ENCODE measurements around the gene GARNL3.

The GARNL3 gene

DNA sequence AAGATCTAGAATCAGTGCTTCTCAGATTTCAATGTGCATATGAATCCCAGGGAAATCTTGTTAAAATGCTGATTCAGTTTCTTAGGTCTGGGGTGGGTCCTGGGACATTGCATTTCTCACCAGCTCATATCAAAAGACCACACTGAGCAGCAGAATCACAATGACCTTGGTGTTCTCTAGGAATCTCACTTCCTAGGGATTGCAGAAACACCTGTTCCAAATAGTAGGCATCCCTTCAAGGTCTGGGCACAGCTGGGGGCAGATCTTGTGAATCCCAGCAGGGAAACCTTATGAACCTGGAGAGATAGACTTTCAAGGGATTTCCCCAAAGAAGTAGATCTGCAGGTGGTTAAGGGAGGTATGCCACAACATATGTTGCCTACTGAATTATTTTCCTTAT, 8.9 kb upstream of the GARNL3 start:
- TF ChIP-seq, protein P1, sequence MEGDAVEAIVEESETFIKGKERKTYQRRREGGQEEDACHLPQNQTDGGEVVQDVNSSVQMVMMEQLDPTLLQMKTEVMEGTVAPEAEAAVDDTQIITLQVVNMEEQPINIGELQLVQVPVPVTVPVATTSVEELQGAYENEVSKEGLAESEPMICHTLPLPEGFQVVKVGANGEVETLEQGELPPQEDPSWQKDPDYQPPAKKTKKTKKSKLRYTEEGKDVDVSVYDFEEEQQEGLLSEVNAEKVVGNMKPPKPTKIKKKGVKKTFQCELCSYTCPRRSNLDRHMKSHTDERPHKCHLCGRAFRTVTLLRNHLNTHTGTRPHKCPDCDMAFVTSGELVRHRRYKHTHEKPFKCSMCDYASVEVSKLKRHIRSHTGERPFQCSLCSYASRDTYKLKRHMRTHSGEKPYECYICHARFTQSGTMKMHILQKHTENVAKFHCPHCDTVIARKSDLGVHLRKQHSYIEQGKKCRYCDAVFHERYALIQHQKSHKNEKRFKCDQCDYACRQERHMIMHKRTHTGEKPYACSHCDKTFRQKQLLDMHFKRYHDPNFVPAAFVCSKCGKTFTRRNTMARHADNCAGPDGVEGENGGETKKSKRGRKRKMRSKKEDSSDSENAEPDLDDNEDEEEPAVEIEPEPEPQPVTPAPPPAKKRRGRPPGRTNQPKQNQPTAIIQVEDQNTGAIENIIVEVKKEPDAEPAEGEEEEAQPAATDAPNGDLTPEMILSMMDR (IDR thresholded peaks at IDR 0.05): no peak

DNA sequence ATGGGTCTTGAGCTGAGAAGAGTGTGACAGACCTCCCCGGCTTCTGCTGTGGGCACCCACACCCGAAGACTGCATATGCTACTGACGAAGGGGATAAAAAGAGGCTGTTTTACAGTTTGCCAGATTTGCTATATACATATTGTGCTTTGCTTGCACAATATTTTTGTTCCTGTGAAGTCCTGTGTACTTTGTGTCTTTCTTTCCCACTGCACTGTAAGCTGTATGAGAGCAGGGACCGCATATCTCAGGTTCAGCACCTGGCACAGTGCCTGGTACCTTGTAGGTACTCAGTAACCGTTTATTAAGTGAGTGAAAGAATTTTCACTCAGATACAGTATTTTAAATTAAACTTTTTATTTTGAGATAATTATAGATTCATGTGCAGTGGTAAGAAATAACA, 8.2 kb upstream of the GARNL3 start:
- TF ChIP-seq, protein P1 (IDR thresholded peaks at IDR 0.05): no peak

DNA sequence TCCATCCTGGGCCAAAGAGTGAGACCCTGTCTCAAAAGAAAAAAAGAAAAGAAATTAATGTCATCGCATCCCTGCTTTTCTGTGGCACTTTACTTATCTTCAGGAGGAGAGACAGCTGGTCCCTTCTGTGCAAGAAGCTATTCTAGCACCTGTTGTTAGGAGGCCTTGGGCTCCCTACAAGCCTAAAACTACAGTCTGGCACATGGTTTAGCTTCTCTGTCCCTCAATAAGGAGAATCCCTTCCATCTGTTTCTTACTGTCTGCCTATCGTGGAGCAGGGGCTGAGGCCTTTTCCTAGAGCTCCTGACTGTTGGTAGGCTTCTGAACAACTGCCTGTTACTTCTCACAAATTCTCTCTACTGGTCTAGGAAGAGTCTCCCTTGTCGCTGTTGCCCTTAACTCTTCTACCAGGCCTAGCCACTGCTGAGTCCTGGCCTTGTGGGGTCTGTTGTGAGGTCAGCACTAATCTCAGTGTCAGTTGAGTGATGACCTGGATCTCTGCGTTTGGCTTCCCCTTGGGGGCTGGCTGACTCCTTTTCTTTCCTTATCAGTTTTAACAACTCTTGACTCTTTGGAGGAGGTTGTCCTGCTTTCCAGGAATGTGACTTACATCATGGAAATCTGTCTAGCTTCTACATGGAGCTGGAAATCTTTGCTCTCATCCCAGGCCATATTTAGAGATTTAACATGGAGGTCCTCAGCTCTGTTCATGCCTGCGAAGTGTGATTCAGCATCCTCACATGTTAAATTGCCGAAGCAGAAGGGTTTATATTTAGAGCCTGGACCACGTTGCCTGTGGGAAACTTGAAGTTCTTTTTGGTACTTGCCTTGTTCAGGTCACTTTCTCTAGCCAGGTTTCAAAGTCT, 5.7 kb upstream of the GARNL3 start:
- TF ChIP-seq, protein P1 (IDR thresholded peaks at IDR 0.05): no peak

DNA sequence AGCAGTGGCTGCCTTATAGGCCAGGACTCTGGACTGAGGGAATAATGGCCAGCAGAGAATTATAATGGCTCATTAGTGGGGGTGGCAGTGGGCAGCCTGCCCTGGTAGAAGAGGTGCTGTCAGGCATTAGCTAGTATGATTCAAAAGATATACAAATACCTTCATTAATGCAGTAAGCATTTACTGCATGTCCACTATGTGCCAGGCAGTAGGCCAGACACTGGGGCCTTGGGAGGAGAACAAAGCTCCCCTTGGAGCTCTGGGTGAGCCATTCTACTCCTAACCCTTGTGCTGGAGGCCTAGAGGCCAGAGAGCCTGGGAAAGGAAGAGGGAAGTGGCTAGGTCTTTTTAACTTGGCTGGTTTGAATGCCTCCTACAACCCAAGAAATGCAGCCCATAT, 2.0 kb upstream of the GARNL3 start:
- TF ChIP-seq, protein P1 (IDR thresholded peaks at IDR 0.05): no peak

DNA sequence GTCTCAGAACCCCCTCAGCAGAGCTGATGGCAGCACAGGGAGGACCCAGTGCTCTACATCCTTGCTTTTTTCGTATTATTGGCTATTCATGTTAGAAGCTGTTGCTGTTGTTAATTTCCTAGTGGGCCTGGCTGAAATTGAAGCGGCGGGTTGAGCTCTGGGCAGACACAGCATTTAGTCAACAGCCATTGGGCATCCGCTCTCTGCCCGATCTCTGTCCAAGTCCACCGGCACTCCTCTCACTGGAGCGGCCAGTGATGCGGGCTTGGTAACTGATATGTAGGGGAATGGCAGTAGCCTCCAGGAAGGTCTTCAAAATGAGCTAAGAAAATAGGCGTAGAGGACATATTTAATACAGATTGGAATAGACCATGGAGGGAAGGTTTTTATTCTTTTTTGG, 1.3 kb upstream of the GARNL3 start:
- TF ChIP-seq, protein P1 (IDR thresholded peaks at IDR 0.05): no peak

DNA sequence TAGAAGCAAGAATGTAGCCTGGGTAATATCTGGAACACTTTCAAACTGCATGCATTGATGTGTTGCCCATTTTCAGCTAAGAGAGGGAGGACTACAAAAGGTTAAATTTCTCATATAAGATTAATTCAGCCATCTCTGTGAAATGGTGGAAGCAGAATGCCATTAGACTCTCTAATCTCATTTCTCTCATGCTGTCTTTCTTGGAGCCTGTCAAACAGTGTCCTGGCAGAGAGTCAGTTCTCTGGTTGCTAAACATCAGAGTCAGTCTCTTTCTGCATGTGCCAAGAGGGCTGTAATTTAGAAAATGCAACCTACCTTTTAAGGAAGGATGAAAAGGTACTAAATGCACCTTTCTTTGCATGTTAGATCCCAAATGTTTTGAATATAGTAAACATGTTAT, 910 bp upstream of the GARNL3 start:
- TF ChIP-seq, protein P1 (IDR thresholded peaks at IDR 0.05): no peak

DNA sequence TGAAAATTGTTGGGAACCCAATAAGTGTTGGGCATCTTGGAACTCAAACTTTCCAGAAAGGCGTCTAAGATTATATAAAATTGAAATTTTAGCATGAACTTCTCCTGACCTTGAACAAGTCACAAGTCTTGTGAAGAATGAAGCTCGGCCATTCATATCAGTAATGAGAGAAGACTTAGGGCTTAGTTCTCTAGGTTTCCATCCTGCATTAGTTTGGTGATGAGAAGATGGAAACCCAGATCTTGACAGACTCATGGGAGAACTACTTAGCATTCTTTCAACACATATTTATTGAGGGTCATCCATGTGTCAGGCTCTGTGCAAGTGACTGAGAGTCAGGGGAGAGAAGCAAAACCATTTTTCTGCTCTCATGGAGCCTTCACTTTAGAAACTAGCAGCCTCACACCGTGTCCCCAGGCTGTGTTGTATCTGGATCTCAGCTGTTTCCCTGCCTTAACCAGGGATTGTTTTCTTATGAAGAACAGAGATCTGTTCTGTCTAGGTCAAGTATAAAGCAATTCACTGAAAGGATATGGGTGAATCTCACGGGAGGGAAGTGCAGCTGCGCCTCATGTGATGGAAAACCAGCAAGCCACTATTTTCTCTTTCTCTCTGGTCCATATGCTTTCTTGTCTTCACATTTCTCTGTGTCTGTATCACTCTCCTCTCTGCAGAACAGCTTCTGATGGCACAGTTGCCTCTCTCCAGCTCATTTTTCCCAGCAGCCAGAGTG, 3.4 kb downstream of the GARNL3 start:
- TF ChIP-seq, protein P1 (IDR thresholded peaks at IDR 0.05): no peak
